Vagina (tissue), 2 donors: Measurements from ENCODE around the gene ARHGEF12. TPM values are rescaled to one million over a fixed set of nuclear protein-coding genes. Genes with fewer than 3 reads are reported as not detected.

Experiments
- DNase-seq, 2 donors: peaks; one replicate each; pipeline ENCODE4 v3.0.0-alpha.2; 2017; ENCODE audit errors: extremely low spot score in 2 of 2
- H3K27ac ChIP-seq: fragments of 200-600 bp; sonication (generic); one replicate; pipeline ENCODE4 v1.5.1; 2019
- H3K27me3 ChIP-seq: fragments of 200-600 bp; sonication (generic); one replicate; pipeline ENCODE4 v1.5.1; 2019
- H3K36me3 ChIP-seq, 2 donors: fragments of 200-600 bp; sonication (generic); one replicate each; pipeline ENCODE4 v1.5.1; 2017 to 2019
- H3K4me1 ChIP-seq: fragments of 200-600 bp; sonication (generic); one replicate; pipeline ENCODE4 v1.5.1; 2019
- H3K4me3 ChIP-seq, 2 donors: fragments of 200-600 bp; sonication (generic); 1 replicate in 1 of 2; 2 replicates in 1 of 2; pipeline ENCODE4 v1.5.1; 2016 to 2019
- H3K9me3 ChIP-seq: fragments of 200-600 bp; sonication (generic); one replicate; pipeline ENCODE4 v1.5.1; 2019
- POLR2A ChIP-seq, 2 donors: fragments of 450-650 bp; IDR thresholded peaks; one replicate each; pipeline ENCODE4 v1.6.1; 2017; ENCODE audit warnings: antibody characterized with exemption in 2 of 2, mild to moderate bottlenecking in 2 of 2, moderate library complexity in 2 of 2
- POLR2AphosphoS5 ChIP-seq, 2 donors: sonication (generic); formaldehyde crosslinking; IDR thresholded peaks; one replicate each; pipeline ENCODE4 v1.9.0; 2017; ENCODE audit warnings: antibody characterized with exemption in 2 of 2, mild to moderate bottlenecking in 2 of 2, low read depth in 1 of 2; ENCODE audit not compliant: insufficient read depth in 1 of 2
- intact Hi-C: fragments of 100-400 bp; cut with DNase I; formaldehyde crosslinking; loops from one replicate; pipeline ENCODE4 v1.15.1; 2023
- total RNA-seq: library from RNA; depleted of rRNA; stranded (reverse); fragments of >200 nt; gene quantifications from one replicate; pipeline ENCODE4 v1.2.3, GENCODE V29; 2016
- TF ChIP-seq, protein P1 (sequence below), 3 experiments: fragments of 450-650 bp in 2 of 3; fragments of 200-600 bp in 1 of 3; sonication (generic) in 1 of 3; IDR thresholded peaks; one replicate each; pipeline ENCODE4 v1.5.1; 2017 to 2019; ENCODE audit warnings: antibody characterized with exemption in 3 of 3, mild to moderate bottlenecking in 2 of 3, moderate library complexity in 2 of 3

The ARHGEF12 gene
- total RNA-seq, 1 donor from 2014 or later, result 106 TPM

DNA sequence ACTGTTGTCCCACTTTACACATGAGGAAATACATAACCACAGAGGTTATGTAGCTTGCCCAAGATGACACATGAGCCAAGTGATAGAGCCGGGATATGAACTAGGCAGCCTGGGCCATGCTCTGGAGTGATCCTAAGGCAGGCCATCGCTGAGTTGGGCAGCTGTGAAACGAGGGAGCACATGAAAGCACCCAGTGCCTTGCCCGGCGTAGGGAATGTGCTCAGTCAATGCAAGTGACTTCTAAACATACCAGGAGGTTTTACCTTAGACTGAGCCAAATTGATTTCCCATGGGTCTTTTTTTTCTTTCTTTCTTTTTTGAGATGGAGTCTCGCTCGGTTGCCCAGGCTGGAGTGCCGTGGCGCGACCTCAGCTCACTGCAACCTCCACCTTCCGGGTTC, 185.8 kb downstream of the ARHGEF12 start:
- Histone ChIP-seq H3K4me1 (no peaks in the 10 kb centered on the region), H3K36me3 (no peaks in the 10 kb centered on the region), H3K9me3 (no peaks in the 10 kb centered on the region), H3K27me3 (no peaks in the 10 kb centered on the region), H3K27ac (no peak overlapping the region), H3K4me3 (no peak overlapping the region)
- DNase-seq, result no peak
- no peak for TF ChIP-seq POLR2A (IDR thresholded peaks at IDR 0.05)
- TF ChIP-seq, protein P1, sequence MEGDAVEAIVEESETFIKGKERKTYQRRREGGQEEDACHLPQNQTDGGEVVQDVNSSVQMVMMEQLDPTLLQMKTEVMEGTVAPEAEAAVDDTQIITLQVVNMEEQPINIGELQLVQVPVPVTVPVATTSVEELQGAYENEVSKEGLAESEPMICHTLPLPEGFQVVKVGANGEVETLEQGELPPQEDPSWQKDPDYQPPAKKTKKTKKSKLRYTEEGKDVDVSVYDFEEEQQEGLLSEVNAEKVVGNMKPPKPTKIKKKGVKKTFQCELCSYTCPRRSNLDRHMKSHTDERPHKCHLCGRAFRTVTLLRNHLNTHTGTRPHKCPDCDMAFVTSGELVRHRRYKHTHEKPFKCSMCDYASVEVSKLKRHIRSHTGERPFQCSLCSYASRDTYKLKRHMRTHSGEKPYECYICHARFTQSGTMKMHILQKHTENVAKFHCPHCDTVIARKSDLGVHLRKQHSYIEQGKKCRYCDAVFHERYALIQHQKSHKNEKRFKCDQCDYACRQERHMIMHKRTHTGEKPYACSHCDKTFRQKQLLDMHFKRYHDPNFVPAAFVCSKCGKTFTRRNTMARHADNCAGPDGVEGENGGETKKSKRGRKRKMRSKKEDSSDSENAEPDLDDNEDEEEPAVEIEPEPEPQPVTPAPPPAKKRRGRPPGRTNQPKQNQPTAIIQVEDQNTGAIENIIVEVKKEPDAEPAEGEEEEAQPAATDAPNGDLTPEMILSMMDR (IDR thresholded peaks at IDR 0.05), result no peak
- intact Hi-C loops, result no loop called here

DNA sequence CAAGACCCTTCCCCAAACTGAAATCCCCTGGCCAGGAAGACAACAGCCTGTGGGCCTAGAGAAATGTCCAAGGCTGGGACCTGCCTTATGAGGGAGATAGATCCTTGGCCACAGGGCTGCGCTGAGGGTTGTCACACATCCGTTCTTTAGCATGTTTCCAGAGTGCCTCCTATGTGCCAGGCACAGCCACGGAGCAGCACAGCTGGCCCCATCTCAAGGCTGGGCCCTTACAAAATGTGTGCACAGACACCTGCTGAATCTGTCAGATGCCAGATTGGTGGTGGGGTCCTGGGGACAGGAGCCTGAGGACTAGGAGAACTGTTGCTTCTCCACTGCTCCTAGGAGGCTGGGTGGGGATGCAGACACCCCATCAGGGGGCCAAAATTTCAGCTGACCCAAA, 186.5 kb downstream of the ARHGEF12 start:
- DNase-seq, result no peak
- Histone ChIP-seq H3K36me3 (no peaks in the 10 kb centered on the region), H3K27me3 (no peaks in the 10 kb centered on the region), H3K4me1 (peaks cover 5% of the 10 kb centered on the region), H3K9me3 (no peaks in the 10 kb centered on the region), H3K4me3 (no peak overlapping the region), H3K27ac (no peak overlapping the region)
- no peak for TF ChIP-seq POLR2A (IDR thresholded peaks at IDR 0.05)
- TF ChIP-seq, protein P1 (IDR thresholded peaks at IDR 0.05), result no peak
- no peak for TF ChIP-seq POLR2AphosphoS5 (IDR thresholded peaks at IDR 0.05; ENCODE audit: insufficient read depth in 1 of 2, low read depth in 1 of 2)
- intact Hi-C loops, result no loop called here

DNA sequence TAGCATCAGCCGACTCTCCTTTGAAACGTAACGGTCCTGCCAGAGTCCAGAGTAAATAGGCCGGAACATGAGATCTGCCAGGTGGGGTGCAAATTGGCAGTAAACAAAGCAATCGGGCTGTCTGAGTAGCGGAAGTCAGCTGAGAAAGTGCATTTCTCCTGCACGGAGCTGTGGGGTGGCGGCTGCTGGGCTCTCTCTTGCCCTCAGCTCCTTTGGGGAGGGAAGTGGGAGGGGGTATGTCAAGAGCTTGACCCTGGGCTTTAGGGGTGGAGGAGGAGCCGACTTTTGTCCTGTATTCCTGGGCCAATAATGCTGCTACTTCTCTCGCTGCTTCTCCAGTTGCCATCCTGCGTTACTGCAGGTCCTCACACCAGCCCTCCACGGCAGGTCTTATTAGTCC, 187.0 kb downstream of the ARHGEF12 start:
- TF ChIP-seq, protein P1 (IDR thresholded peaks at IDR 0.05), result no peak
- TF ChIP-seq POLR2A (IDR thresholded peaks at IDR 0.05) (no peak), POLR2AphosphoS5 (IDR thresholded peaks at IDR 0.05; ENCODE audit: insufficient read depth in 1 of 2, low read depth in 1 of 2) (no peak)
- intact Hi-C loops, result no loop called here

DNA sequence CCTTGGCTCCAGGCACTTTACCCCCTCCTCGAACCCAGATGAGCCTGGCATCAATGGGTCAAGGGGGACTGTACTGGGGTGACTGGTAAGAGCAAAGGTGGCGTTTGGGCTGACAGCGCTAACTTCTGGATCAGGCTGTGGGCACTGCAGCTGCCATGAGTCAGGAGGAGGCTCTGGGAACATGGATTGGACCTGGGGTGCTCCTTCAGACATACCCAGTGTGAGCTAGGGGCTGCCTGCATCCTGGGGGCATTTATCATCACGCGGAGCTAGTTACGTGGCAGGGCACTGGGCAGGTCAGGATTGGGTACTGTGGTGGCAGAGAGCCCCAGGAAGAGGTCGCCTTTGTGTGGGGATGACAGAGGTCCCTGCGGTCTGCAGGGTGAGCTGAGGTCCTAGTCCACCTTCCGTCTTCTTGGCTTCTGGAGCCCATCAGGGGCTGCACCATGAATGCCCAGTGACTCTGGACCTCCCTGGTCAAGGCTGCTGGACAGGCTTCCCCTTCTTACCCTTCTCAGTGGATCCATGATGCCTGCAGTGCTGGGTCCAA, 188.4 kb downstream of the ARHGEF12 start:
- TF ChIP-seq, protein P1 (IDR thresholded peaks at IDR 0.05), result no peak
- TF ChIP-seq POLR2A (IDR thresholded peaks at IDR 0.05) (no peak), POLR2AphosphoS5 (IDR thresholded peaks at IDR 0.05; ENCODE audit: insufficient read depth in 1 of 2, low read depth in 1 of 2) (no peak)

More for the DNA sequence above, 187.0 kb downstream of the ARHGEF12 start:
- Histone ChIP-seq H3K27ac (no peak overlapping the region), H3K27me3 (no peaks in the 10 kb centered on the region), H3K4me1 (peaks cover 5% of the 10 kb centered on the region), H3K9me3 (no peaks in the 10 kb centered on the region), H3K36me3 (no peaks in the 10 kb centered on the region), H3K4me3 (no peak overlapping the region)
- DNase-seq, result no peak

GRCh38 chr11:120525261-120526171, 189.3 kb downstream of the ARHGEF12 start:
- Histone ChIP-seq H3K36me3 (no peaks in the 10 kb centered on the region), H3K4me3 (no peak overlapping the region), H3K4me1 (peaks cover 5% of the 10 kb centered on the region), H3K27ac (no peak overlapping the region), H3K9me3 (no peaks in the 10 kb centered on the region), H3K27me3 (no peaks in the 10 kb centered on the region)
- DNase-seq, result no peak
- TF ChIP-seq POLR2A (IDR thresholded peaks at IDR 0.05) (no peak), POLR2AphosphoS5 (IDR thresholded peaks at IDR 0.05; ENCODE audit: insufficient read depth in 1 of 2, low read depth in 1 of 2) (no peak)
- TF ChIP-seq, protein P1 (IDR thresholded peaks at IDR 0.05), result no peak
- intact Hi-C loops, result no loop called here

More for the DNA sequence above, 188.4 kb downstream of the ARHGEF12 start:
- peaks cover 5% of the 10 kb centered on the region for H3K4me1 ChIP-seq
- no peaks in the 10 kb centered on the region for H3K27me3 ChIP-seq
- intact Hi-C loops, result no loop called here
- H3K27ac ChIP-seq, result no peak overlapping the region
- no peak for DNase-seq
- H3K36me3 ChIP-seq, result no peaks in the 10 kb centered on the region
- H3K9me3 ChIP-seq, result no peaks in the 10 kb centered on the region
- H3K4me3 ChIP-seq, result no peak overlapping the region
